AG08396 (cell line): ENCODE data around the gene FGF11.

ENCODE experiments used
- DNase-seq: peaks from one replicate; pipeline ENCODE4 v3.0.0; 2012; ENCODE audit warnings: low spot score, mixed read lengths

The FGF11 gene

GRCh38 chr17:7408252-7408727 is 31.0 kb upstream of the FGF11 start:
- no peak for DNase-seq

DNA sequence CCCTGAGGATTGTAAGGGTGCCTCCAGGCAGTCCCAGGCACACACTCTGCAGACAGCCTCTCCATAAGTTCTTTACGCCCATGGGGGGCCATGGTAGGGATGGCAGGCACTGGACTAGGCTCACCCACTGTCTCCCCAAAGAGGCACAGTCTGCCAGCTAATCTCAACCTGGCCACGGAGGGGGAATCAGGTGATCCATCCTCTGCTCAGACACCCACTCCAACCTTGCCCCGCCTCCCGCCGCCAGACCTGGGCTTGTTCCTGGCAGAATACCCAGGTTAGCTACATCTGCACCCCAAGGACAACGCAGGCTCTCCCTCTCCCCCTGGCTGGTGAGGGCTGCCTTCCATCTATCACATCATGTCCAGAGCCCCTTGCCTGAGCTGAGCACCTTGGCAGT is 30.4 kb upstream of the FGF11 start:
- DNase-seq = no peak

- DNase-seq = no peak
Measured at GRCh38 chr17:7409716-7410115, 29.6 kb upstream of the FGF11 start.

GRCh38 chr17:7410634-7411426 is 28.5 kb upstream of the FGF11 start:
- no peak for DNase-seq

GRCh38 chr17:7411427-7411750 is 27.9 kb upstream of the FGF11 start:
- DNase-seq = no peak

GRCh38 chr17:7413346-7413985 is 25.8 kb upstream of the FGF11 start:
- DNase-seq = peak; percentile 64

DNA sequence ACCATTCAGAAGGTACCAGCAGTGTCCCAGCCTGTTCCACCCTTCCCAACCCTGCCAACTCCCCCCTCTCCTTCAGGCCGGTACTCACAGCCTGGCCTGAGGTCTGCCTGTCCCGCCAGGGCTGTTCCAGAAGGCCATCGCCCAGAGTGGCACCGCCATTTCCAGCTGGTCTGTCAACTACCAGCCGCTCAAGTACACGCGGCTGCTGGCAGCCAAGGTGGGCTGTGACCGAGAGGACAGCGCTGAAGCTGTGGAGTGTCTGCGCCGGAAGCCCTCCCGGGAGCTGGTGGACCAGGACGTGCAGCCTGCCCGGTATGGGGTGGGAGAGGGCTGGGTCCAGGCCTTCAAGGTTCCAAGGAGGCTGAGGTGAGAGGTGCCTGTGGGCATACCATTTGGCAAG is 24.5 kb upstream of the FGF11 start:
- no peak for DNase-seq

- no peak for DNase-seq
Measured at GRCh38 chr17:7415784-7416183, 23.5 kb upstream of the FGF11 start.

GRCh38 chr17:7416323-7416722 is 23.0 kb upstream of the FGF11 start:
- no peak for DNase-seq

- DNase-seq = no peak
Measured at GRCh38 chr17:7417056-7417655, 22.2 kb upstream of the FGF11 start.

DNA sequence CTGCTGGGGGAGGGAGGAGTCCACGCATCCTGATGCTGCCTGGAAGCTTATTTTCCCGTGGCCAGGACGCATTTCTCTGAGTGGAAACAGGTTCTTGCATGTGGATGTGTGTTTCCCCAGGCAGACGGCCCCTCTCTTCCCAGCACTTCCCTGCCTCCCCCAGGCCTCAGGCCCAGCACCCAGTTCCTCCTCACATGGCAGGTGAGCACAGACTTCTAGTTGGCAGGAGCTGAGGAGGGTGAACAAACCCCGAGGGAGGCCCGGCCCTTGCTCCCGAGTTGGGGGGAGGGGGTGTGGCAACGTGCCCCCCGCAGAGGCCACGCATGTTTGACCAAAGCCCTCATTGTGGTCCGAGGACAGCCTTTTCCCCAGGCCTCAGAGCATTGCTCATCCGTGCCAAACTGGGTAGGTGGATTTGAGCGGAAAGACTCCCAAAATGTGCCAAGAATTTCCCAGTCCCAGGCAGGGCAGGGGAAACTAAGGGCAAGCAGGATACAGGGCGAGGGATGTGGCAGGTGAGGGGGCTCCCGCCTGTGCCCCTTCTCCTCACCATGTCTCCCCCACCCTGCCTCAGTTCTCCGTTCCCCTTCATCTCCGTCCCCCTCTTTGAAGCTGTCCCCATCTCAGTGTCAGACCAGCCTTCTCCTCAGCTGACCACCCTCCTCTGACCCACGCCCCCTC is 20.7 kb upstream of the FGF11 start:
- no peak for DNase-seq

DNA sequence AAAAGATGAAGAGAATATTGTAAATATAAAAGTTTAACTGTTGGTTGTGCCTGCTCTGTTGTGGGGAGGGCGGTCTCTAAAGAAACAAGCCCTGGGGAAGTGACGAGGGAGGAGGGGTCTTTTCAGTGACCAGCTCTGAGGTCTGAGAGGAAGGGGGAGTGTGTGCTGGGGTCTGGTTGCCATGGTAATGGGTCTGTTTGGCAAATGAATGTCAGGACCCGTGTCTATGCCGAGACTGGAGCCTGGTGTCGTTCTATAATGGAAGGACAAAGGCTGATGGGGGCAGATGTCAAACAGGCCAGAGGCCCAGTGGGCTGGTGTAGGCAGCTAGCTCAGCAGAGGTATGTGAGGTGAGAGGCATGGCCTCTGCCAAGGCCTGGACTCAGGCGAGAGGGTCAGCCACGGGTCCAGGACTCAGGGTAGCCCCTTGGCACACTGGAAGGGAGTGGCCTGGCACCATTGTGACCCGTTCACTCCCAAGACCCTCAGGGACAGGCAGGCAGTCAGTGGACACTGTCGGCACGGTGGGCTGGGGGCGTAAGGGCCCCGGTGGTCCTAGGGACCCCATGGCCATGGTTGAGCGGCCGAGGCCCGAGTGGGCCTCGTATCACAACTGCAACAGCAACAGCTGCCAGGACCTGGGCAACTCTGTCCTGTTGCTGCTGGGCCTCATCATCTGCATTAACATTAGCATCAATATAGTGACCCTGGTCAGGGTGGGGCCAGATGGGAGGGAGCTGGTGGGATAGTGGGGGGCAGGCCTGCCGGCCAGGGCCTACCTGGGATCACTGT is 19.3 kb upstream of the FGF11 start, which contains the start of gene SPEM1:
SPEM1 (plus strand) TSS at position 506 of the 792 bp plus-strand sequence; CDS start at position 567, 61 bp downstream.
- no peak for DNase-seq

GRCh38 chr17:7421186-7421585 is 18.1 kb upstream of the FGF11 start:
- DNase-seq = no peak

DNA sequence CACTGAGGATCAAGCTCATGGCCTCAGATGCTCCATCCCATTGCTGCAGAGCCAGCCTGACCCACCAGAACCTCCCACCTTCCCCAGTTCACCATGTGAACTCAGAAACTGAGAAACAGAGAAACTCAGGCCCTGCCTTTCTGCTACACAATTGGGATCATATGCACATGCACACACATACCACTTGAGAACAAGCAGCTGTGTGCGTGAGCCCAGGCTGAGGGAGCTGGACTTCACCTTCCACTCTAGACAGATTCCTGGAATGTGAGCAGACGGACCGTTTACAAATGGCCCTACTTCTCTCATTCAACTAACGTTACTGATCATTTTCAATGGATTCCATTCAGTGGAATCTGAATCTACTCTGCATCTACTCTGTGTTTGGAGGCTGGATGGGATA is 15.6 kb upstream of the FGF11 start:
- no peak for DNase-seq

DNA sequence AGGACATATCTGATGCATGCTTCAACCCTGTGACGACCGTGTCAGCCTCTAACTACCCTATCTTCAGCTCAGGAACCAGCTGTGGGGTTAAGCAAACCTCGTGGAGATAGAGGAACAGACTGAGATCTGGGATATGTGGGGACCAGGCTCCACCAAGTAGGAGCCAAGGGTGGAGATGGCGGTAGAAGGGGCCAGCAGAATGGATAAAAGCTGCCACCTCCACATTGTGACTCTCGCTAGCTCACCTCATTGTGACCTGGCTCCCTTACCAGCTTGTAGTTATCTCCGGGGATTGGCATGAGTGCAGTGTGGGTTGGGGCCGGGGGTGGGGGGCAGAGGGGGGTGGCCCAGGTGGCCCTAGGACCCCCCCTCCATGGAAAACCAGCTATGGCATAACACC is 14.0 kb upstream of the FGF11 start, which contains the start of gene SPEM2:
SPEM2 (plus strand) TSS at position 301 of the 400 bp plus-strand sequence; CDS start at position 374, 73 bp downstream.
- DNase-seq = no peak

DNA sequence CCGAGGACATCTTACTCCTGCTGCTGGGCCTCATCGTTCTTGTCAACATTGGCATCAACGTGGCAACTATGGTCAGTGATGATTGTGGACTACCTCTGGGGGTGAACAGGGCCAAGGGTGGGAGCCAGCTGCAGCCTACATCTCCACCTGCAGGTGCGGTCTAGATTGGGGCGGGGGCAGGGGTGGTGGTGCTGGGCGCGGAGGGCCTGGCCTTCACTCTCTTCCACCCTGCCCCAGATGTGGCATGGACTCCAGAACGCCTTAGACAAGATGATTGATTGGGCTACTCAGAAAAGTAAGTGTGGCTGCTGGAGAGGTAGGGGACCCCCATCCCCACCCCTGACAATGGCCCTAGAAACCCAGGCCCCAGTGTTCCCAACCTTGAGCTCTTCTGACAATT is 13.6 kb upstream of the FGF11 start:
- no peak for DNase-seq

GRCh38 chr17:7426203-7426863 is 13.0 kb upstream of the FGF11 start:
- no peak for DNase-seq

GRCh38 chr17:7426896-7427489 is 12.3 kb upstream of the FGF11 start:
- DNase-seq = no peak

- no peak for DNase-seq
Measured at GRCh38 chr17:7427549-7427948, 11.8 kb upstream of the FGF11 start.

GRCh38 chr17:7428557-7428956 is 10.8 kb upstream of the FGF11 start, which contains the start of gene SPEM3:
Gene SPEM3 (plus strand): TSS chr17:7428857. CDS start chr17:7428903, 46 bp downstream.
- no peak for DNase-seq

DNA sequence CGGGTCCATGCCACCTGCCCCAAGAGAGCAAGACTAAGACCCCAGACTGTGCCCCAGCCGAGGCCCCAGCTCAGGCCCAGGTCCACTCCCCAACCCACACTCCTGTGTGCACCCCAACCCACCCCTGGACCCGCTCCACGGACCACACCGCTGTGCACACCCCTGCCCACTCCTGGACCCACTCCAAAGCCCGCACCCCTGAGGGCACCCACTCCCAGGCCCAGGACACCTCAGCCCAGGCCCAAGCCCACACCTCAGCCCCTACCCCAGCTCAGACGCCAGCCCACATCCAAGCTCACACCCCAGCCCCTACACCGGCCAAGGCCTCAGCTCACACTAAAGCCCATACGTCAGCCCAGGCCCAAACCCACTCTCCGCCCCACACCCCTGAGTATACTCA is 9.6 kb upstream of the FGF11 start:
- DNase-seq = no peak
